Ecto neural progenitor cell (in vitro differentiated cells): ENCODE data around the gene KRT82.

ENCODE experiments used
- DNase-seq: peaks from one replicate; pipeline ENCODE4 v3.0.0-alpha.2; 2018; ENCODE audit warnings: low spot score

KRT82 gene

DNA sequence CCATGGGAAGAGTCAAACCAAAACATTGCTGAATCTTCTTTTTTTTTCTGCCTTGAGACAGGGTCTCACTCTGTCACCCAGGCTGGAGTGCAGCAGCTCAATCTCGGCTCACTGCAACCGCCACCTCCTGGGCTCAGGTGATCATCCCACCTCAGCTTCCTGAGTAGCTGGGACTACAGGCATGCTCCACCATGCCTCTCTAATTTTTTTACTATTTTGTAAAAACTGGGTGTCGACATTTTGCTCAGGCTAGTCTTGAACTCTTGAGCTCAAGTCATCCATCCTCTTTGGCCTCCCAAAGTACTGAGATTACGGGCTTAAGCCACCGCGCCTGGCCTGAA is 29.5 kb upstream of the KRT82 start:
- DNase-seq, result no peak

- DNase-seq, result peak; percentile 30
Measured at GRCh38 chr12:52434760-52435530, 28.8 kb upstream of the KRT82 start.

DNA sequence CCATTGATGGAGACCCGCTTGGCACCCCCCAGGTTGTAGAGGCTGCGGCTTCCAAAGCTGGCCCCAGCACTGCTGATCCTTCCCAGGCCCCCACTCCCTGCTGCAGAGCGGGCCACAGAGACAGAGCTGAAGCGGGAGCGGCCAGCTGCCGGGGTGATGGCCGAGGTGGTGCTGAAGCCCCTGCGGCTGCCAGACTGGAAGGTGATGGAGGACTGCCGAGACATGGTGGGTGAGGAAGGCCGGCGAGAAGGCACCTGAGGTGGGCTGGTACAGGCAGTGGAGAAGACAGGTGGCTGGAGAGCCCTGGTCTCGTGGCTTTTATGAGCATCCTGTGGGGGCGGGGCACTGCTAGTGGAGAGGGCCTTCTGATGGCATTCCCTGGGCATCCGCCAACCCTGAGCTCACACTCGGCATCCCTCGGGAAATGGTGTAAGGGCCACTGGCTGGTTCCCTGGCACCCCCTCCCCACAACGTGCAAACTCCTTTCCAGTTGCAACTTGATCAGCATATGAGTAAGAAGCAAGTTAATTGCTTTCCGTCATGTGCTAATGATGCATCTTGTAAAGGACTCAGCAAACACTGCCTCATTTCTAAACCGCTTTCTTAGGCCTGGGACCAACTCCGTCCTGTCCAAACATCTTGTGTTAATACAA is 28.1 kb upstream of the KRT82 start, which contains the start of gene KRT75:
KRT75 (minus strand) TSS at position 291 of the 653 bp plus-strand sequence; CDS start at position 224, 67 bp downstream.
- DNase-seq, result peak; percentile 43

DNA sequence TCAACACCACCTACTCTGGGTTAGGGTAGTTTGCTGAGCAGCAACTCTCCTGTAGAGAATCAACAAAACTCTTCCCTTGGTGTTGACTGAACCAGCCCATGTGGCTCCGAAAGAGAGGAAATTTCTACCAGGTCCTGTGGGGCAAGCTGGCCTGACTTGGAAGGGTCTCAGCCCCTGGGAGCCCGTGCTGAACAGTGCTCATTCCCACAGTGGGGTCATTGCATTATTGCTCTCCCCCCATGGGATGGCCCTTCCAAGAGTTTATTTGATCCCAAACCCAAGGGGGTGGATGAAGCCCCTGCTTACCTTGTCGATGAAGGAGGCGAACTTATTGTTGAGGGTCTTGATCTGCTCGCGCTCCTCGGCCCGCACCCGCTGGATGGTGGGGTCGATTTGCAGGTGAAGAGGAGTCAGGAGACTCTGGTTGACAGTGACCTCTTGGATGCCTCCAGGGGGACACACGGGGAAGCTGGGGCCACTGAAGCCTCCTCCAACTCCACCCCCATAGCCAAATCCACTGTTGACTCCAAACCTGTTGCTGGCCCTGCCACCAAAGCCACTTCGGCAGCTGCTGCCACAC is 27.5 kb upstream of the KRT82 start:
- DNase-seq, result peak; percentile 43

GRCh38 chr12:52432559-52433207 is 26.5 kb upstream of the KRT82 start:
- no peak for DNase-seq

GRCh38 chr12:52428121-52428520 is 22.0 kb upstream of the KRT82 start:
- DNase-seq, result no peak

DNA sequence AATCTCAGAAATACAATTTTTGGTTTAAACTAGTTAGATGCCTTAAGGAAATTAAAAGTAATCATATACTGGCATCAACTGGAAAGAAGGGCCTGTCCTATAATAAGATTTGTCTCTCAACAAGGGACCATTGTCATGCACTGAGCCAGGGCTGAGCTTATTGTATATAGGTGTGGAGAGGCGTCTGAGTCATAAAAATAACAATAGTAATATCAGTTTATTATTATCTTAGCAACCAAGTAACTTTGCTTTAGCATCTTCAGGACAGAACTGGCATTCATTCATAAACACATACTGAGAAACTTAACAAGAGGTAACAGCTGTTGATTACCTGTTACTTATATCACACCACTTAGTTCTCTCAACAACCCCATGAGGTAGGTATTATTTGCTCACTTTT is 20.9 kb upstream of the KRT82 start:
- DNase-seq, result no peak

DNA sequence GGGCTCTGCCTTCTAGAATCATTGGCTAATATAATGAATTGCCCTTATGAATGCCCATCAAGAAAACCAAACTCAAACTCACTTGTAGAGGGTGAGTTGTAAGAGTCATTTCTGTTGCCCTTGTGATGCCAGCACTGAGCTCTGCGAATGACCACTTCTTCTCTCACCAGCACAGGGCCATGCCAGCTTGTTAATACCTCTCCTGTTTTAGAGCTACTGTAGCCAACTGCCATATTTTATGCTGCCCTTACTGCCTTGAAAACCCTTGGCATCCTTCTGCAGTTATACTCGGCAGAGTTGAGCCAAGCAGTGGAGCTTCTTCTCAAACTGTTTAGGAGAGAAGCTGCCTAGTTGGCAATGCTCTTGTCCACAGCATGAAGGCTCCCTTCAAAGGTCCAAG is 19.9 kb upstream of the KRT82 start:
- DNase-seq, result no peak

- DNase-seq, result no peak
Measured at GRCh38 chr12:52425466-52425865, 19.3 kb upstream of the KRT82 start.

- no peak for DNase-seq
Measured at GRCh38 chr12:52423661-52424500, 17.7 kb upstream of the KRT82 start.

GRCh38 chr12:52423035-52423434 is 16.9 kb upstream of the KRT82 start:
- DNase-seq, result no peak

DNA sequence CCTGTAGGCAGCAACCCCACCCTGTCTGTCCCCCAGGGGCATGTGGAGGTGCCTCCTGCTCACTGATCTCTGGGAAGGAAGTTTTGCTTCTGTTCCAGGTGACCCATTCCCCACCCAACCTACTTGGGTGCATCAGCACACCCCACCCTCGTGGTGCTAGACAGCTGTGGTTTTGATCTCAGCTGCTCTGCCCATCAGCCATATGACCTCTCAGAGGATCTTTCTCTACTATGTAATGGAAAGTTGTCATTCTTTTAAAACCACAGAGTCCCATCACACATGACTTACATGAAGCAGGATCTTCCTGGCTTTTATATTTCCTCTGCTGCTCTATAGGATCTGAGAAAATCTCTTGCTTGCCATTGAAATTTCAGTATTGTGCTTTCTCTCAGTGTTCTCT is 13.5 kb upstream of the KRT82 start:
- no peak for DNase-seq

DNA sequence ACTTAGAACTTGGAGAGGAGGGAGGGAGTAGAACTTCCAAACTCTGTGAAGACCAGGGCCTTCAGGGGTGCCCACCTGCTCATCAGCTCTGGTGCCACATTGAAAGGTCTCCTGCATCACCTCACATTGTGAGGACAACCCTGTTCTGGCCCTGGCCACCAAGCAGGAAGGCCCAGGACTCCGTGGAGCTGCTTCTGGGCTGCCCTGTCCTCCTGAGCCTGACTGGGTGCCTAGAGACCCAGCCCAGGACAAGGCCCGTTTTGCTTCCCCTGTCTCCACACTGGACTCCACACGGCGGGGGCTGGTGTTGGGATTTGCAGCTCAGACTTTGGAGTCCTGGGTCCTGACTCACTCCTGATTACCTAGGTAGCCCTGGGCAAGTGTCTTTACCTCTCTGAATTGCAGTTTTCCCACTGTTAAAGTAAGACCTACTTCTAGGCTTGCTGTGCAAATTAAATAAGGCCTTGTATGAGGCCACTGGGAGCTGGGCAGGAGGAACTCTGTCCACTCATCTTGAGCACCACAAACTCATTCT is 12.5 kb upstream of the KRT82 start:
- DNase-seq, result no peak

DNA sequence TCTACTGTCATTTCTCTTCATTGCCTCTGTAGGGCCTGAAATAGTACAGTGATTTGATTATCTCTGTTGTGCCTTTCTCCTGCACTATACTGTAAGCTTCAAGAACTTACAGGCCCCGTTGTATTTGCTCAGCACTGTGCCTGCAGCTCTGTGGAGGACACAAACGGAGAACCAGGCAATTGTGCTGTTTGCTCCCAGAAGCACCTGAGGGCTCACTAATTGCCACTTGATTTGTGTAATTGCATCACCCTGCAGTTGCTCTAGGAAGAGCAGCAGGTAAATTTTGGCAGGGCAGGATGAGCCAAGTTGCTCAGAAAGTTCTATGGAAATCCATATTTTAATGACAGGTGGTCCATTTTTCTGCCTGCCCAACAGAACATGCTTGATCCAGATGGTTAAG is 11.6 kb upstream of the KRT82 start:
- DNase-seq, result no peak

DNA sequence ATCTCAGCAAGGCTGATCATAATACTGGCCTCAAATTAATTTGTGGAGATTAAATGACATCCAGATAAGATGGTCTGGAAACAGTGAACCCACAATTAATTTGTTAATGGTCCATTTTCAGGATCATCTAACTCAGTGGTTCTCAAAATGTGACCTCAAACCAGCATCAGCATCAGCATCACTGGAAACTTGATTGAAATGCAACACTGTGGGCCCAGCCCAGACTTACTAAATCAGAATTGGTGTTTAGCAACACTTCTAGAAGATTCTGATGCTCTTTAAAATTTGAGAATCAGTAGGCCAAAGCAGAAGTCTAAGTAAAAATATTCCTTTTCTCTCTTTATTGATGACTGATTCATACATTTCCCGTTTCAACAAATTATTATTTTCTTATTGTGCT is 10.7 kb upstream of the KRT82 start:
- no peak for DNase-seq

DNA sequence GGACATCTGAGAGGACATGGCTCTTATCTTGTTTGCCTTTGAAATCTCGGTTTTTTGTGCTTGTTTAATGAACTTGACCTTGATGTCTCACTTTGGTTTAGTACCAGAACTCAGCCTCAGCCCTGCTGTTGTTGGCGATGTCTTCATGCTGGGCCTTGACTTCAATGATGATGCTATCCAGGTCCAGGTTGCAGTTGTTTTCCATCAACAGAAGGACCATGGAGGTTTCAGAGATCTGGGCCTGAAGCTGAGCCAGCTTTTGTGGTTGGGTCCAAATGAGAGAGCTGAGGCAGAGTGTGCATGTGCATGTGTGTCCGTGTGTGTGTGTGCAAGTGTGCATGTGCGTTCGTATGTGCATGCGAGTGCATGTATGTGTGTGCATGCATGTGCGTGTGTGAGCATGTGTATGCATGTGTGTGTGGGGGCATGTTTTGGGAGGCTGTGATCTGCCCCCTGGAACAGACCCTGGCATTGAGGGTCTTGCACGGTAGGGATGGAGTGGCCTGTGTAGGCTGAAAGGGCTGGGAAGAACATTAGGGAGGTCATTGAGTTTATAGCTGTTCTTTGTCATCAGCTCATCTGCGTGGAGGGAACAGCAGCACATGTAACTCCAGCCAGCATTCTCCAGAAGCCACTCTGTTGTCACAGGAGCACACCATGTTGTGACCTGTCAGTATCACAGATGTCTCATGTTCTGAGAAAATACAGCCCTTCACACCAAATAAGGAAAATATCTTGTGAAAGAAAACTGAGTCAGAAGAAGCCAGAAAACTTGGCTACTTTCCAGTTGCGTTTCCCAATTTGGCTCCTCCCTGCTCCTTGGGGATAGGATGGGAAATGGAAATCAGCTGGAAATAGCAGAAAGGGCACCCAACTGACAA is 10.0 kb upstream of the KRT82 start:
- DNase-seq, result no peak

GRCh38 chr12:52414936-52415335 is 8.8 kb upstream of the KRT82 start:
- no peak for DNase-seq

GRCh38 chr12:52413782-52414345 is 7.7 kb upstream of the KRT82 start:
- no peak for DNase-seq

DNA sequence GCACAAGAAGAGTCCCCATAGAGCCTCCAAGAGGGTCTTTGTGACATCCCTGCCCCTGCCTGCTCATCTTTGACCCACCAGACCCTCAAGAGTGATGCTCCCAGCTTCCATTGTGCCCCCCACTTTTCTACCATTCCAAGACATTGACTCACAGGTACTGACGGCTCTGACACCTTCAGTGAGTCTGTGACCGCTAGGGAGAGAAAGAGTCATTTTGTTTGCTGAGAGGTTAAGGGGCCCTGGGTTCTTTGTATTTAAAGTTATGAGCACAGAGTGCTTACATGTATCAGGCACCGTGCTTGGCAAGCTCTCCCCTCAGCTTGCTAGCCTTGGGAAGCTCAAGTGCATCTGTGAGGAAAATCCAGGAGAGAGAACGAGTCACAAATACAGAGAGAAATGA is 7.1 kb upstream of the KRT82 start:
- no peak for DNase-seq

DNA sequence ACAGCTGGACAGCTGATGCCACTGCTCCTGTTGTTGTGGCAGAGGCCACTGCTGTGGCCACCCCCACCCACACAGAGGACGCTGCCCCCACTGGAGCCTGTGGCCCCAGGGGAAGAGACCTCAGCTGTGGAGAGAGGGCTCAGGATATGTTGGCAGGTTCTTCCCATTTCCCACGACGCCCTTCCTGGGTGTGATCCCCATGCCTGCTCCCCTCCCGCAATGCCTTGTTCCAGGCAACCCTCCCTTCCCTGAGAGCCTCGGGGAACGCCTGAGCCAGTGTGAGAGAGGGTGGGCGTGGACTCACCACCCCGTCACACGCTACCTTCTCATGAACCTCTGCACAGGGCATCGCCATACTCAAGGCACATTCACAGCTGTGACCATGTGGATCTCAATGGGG is 5.7 kb upstream of the KRT82 start:
- no peak for DNase-seq
